HT-29 (cell line): ENCODE results near the gene WDR77. TPM values are rescaled to one million over a fixed set of nuclear protein-coding genes. Genes with fewer than 3 reads are reported as not detected.
A peak's percentile ranks its signal among the peaks of the same experiment; 100 is the strongest.

Experiments used
- DNase-seq: peaks from one replicate; pipeline ENCODE4 v3.0.0-alpha.2; 2015; ENCODE audit warnings: low spot score
- total RNA-seq: library from RNA; depleted of rRNA; stranded (reverse); fragments of >200 nt; shearing (Covaris generic); gene quantifications from 2 replicates; pipeline ENCODE4 v1.2.3, GENCODE V29; 2014

WDR77 gene
- total RNA-seq, 1 experiment from 2014 or later = 70.0 TPM

DNA sequence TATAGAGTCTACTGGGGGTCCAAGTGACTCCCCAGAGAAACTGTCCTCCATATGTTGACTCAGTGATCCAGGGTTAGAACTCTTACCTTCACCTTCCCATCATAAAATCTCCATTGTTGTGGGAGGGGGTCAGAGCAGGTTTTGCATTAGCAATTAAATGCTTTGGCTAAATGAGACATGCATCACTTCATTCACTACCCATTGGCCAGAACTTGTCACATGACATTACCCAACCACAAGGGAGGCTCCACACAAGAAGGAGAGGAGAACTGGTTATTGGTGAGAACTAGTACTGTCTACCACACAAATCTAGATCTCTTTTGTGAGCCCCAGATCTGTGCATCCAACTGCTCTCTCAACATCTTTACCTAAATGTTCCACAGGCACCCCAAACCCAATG is 20.5 kb upstream of the WDR77 start:
- DNase-seq = no peak

DNA sequence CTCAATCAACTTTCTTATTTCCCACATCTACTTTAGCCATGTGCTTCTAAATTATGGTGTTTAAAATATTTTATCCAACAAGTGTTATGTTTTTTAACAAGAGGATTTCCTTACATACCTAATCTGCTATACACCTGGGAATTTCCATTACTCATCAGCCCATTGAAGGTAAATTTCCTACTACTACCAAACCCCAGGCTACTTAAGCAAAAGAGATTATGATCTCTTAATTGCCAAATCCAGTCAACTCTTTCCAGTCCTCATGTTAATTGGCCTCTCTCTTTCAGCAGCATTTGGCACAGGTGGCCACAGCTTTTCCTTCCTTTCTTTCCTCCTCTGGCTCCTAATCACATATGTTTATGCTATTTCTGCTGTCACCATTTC is 19.7 kb upstream of the WDR77 start:
- DNase-seq = no peak

DNA sequence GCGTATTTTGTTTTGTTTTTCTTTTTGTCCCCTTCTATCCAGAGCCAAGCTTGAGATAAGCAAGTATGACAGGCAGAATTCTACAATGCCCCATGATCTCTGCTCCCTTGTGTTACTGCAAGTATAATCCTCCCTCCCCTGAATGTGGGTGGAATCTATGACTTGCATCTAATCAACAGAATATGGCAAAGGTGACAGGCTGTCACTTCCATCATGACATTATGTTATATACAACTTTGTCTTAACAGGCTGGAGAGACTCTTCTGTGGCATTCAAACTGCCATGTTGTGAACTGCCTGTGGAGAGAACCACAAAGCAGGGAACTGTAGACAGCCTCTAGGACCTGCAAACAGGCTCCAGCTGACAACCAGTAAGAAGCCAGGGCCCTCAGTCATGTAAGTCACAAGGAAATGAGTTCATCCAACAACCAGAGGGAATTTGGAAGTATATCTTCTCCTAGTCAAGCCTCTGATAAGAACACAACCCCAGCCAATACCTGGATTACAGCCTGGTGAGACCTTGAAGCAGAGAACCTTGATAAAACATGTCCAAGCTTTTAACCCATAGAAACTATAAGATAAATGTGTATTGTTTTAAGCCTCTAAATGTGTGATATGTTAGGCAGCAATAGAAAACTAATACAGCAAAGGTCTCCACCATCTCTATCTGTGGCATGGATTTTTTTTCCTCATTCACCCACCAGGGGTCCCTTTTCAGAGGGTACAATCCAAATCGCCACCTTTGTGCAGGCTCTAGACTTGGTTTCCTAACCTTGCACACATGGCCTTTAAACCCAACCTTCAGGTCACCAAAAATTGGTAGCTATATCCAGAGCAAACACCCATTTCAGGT is 19.0 kb upstream of the WDR77 start:
- no peak for DNase-seq

DNA sequence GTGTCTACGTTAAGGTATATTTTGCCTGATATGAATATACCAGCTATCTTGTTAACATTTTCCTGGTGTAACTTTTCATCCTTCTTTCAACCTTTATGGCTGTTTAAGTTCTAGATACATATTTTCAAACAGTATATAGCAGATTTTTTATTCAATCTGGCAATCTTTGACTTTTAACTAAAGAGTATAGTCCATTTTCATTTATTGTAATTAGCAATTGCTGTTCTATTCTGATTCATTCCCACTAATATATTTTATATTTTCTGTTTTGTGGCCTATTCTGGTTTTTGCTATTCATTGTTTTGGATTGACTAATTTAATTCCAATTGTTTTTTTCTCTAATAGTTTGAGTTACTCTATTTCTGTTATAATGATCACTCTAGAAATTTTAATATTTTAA is 17.4 kb upstream of the WDR77 start:
- no peak for DNase-seq

DNA sequence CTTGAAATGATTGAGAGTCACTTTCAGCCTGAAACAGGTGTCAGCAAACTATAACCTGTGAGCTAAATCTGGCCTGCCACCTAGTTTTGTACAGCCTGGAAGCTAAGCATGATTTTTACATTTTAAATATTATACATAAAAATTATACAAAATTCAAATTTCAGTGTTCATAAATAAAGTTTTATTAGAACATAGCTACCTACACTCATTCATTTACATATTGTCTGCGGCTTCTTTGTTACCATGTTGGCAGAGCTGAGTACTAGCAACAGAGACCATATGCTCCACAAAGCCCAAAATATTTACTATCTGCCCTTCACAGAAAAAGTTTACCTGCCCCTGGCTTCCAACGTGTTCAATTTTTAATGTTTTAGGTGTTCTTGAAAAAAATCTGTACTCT is 16.7 kb upstream of the WDR77 start:
- no peak for DNase-seq

DNA sequence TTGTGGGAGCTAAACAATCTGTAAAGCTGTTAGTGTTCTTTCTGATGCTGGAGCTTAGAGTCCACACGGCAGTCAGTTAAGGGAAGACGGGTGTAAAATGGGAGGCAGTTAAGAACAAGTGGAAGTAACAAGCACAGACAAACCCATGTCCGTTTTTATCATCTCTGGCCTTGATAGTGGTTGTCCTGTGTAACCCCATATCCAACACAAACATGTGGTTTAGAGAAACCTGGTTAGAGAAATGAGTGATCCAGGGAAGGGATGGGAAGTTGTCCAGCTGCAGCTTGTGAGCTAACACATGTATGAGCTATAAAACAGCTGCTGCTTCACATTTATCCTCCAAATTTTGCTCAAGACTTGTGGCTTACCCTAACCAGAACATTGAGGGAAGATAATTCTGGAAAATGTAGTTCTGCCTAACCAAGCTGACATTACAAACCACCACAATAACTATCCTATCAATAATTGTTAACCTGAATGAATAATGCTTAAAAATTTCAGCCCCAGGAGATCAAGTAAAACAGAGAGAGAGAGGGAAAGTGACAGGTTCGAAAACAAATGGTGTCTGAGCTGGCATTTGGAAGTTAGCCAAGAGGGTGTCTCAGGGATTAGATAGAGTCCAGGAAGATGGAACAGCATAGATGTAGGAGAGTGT is 14.1 kb upstream of the WDR77 start:
- no peak for DNase-seq

DNA sequence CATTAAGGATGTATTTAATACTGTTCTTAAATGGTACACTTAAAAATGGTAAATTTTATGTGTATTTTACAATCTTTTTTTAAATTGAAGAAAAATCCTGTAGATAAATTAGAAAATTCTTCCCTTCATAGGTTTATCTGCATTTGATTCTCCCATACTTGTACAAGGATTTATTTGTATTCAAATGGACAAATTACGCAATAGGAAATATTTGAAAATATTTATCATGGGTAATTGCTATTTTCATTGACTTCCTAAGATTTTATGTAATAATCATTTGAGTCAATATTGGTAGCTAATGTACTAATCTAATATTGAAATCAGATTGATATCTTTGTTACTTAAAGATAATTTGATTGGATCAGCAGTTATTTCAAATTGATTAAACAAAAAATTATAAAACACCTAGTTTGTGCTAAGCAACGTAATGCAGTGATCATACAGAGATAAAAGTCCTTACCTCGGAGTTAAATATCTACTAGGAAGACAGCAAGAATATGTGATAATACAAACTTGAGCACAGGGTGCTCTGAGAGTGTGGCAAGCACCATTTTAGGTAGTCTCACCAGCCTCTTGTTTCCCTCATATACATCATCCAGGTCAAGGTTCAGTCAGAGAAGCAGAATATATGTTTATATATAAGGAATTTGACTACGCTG is 13.4 kb upstream of the WDR77 start:
- DNase-seq = no peak

DNA sequence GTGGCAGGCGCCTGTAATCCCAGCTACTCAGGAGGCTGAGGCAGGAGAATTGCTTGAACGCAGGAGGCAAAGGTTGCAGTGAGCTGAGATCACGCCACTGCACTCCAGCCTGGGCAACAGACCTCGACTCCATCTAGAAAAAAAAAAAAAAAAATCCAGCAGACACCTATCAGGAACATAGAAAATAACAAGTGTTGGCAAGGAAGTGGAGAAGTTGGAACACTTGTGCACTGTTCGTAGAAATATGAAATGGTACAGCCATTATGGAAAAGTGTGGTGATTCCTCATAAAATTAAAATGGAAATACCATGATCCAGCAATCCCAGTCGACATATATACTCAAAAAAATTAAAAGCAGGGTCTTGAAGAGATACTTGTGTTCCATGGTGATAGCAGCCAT is 12.7 kb upstream of the WDR77 start:
- no peak for DNase-seq

DNA sequence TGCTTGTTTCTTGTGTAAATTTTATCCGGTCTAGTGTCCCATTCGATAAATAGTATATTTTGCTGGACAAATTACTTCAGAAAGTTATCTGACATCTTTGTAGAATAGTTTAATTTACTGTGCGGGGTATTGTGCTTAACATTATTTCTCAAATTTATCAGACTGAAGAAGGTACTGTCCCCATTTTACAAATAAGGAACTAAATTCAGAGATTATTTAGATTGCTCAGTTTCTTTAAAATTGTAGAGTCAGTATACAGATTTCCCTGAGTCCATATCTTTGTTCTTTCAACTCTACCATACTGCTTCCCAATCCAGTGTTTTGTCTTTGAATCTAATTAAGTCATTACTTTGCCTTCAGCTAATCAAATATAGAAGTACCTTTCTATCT is 6.6 kb upstream of the WDR77 start:
- DNase-seq = no peak

DNA sequence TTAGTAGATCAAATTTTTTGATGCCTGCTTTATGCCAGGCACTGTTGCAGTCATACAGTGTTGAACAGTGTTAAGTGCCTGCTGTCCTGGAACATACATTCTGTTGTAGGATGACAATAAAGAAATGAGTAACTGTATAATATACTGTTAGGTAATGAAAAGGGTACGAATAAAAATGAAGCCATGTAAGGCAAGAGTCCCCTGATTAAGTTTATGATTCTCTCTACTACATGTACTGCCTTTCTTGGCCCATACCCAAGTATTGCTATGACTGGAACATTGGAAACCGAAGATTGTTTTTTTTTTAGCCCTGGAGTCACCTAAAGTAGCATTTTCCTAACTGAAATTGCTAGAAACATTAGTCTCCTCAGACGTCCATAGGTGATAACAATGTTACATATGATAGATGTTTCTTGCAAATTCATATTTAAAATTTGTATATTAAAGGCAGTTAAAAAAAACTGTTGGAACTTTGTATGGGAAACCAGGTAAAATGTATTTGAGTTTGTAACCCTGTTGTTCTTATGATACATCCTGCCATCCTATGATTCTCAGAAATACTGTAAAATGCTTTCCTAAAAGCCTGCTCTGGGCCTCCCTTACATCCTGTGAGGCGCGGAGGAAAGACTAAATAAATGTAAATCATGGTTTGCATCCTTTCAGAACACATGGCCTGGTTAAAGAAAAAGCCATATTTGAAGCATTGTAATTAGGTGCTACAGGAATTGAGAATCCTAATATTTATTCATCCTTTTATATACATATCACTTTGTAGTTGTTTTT is 6.0 kb upstream of the WDR77 start:
- DNase-seq = no peak

DNA sequence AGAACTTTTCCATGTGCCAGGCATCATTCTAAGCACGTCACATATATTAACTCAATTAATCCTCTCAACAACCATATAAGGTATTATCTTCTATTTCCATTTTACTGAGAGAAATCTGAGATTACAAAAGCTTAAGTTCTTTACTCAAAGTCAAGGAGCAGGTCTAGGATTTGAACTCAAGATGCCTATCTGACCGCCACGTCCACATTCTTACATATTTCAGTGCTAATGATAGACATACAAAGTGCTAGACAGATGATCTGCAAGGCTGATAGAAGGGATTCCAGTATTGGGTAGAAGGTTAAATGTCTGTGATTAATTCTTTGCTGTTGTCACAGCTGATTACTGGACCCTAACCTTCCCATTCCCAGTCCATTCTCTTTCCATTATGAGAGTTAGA is 4.7 kb upstream of the WDR77 start:
- no peak for DNase-seq

DNA sequence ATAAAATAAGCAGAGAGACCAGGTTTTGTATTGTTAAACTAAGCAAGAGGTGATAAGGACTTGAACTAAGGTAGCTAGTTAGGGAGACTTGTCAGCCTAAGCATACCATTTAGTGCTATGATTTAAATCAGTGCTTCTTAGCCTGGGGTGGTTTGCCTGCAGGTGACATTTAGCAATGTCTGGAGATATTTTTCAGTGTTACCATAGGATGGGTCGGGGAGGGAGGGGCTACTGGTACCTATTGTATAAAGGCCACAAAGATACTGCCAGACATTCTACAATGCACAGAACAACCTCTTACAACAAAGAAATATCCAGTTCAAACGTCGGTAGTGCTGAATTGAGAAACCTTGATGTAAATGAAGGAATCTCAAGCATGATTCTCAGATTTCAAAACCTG is 3.5 kb upstream of the WDR77 start:
- no peak for DNase-seq

DNA sequence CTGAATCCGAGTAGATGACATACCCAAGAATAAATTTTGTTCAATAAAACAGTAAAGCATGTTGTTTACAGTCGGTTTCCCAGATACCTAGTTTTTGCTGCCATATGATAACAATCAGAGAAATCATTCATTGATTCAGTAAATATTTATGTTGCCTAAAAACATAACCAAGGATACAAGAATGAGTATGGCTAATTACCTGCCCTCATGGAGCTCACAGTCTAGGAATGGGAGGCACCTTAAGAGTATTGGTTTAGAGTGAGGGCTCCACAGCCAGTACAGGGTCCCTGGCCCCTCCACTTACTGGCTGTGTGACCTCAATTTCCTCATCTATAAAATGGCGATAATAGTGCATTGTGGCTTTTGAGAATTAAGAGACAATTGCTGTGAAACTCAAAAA is 1.1 kb upstream of the WDR77 start:
- no peak for DNase-seq

DNA sequence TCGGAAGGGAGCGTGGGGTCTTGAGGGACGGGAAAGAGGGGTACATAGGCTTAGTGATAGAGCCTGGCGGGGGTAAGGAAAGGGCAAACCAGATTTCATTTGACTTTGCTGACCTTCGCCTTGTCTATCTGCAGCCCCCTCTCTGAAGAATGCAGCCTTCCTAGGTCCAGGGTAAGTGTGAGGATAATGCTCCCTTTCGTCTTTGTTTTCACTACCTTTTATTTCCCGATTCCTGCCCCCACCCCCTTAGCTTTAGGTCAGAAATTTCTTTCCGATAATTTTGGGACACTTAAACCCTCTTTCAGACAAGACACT is 604 bp upstream of the WDR77 start:
- no peak for DNase-seq

DNA sequence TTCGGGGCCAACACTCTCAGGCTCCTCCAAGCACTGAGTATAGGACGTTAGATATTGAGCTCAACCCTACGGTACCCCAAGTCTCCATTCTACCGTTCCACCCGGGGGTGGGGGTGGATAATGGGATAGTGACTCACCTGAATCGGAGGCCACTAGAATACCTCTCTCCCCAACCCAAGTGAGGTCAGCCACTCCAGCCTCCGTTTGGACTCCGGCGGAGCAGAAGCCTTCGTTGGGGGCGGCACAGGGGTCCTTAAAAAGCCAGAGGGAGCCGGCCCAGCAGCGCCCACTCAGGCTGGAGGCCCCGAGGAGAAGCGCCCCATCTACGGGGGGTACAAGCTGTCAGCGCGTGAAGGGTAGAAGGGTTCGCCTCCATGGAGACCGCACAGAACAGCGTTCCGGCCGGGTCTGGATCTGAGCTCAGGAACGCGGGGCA is 556 bp downstream of the WDR77 start:
- peak; percentile 39 for DNase-seq

DNA sequence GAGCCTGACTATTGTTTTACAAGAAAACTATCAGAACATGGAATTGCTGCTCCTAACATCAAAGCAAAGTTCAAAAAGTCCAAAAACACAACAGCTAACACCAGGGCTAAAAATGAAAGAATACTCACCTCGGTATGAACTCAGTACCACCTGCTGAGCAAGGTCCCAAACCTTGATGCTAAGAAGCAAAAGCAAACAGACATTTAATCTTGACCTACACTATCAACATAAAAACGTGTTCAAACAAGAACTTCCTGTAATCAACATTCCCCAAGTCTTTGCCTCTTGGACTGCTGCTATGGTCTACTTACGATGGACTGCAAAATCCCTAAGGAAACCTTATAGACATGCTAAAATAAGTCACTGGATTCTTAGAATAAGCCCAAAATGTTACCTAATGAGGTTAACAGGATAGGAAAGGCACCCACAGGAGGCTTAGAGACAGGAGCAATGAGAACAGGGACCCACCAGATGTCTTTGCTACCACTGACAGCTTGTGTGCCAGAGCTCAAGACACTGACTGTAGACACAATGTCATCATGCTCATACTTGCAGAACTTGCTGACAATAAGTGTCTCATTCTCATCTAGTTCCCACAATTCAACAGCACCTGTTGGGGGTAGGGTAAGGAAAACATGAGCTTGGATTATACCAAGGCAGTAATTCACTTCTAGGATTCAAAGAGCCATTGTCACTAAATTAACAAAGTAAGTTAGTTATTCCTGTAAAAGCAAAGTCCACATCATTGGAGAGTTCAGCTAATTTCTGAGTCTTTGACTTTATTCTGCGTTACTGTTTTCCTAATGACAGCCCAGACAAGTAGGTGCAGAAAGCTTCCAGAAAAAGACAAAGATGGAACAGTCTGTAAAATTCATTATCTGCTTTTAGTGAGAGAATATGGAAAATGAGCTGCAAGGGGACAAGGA is 1.8 kb downstream of the WDR77 start:
- no peak for DNase-seq

DNA sequence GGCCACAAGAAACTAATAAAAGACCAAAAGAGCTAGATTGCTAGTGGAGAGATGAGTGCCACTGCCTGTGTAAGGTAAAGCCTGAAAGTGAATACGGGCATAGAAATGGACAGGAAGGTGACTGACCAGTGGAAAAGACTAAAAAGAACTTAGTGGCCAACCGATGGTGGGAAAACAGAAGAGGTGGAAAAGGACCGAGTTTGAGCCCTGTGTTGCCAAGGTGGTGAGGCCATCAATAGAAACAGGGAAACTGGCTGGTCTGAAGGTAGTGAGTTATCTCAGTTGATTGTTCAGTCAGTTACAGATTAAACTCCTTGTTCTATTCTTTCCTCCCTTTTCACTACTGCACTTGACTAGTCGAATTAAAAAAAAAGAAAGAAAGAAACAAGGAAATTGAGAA is 2.5 kb downstream of the WDR77 start:
- no peak for DNase-seq

DNA sequence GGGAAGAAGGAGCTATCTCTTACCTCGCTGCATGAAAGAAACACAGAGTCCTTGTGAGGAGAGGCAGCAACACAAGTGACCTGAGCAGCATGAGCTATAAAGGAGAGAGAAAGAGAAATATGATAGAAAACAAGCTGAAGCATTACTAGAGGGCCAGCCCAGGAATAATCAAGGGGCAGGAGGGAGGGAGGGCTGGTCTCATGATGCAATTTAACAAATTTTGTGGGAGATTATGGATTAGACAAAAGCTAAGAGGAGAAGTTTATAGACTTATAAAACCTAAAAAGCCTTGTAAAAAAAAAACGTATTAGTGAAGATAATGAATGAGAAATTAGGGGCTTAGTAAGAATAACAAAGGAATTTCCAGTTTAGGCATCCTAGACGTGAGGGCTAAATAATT is 5.0 kb downstream of the WDR77 start:
- DNase-seq = no peak

DNA sequence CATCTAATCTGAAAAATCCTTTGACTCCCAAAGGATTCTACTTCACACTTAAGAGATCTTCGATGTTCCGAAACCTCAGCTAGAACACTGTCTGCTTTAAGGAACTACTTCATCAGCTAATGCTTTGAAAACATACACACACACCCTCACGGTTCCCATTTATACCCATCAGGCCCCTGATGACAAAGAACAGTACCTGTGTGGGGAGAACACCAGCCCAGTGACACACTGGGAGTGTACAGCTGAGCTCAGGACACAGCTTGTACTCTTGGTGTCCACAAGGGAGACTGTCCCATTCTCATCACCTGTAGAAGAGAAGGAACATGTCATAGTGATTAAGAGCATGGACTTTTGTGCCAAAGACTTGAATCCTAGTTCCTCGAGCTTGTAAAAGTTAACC is 6.6 kb downstream of the WDR77 start:
- no peak for DNase-seq

DNA sequence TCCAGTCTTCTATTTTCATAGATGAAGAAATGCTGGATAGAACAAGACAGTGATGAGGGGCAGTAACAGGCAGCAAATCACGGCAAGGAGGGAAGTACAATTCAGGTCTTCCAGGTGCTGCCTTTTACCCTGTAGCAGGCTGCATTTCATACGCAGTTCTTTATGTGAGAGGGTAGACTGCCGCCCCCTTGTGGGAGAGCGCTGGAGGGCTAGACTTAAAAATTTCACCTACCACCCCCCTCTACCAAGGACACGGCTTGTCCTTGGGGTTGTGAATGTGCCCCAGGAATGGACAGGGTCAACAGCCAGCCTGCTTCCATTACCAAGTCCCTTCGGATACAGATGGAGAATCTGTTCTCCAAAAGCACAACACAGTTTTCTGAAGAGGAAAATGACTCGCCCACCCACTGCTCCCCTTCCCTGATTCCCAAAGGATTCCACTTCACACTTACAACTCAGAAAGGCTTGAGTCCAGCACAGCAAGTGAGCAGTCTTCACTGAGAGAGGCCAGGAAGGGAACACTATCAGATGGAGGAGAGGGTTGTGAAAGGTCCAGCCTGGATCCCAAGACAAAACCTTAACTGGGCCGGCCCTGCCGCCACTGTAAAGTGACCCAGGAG is 7.4 kb downstream of the WDR77 start:
- DNase-seq = peak; percentile 47
